Measurements from ENCODE around the gene ST6GAL2. TPM values are rescaled to one million over a fixed set of nuclear protein-coding genes. Genes with fewer than 3 reads are reported as not detected.

The ST6GAL2 gene, protein sequence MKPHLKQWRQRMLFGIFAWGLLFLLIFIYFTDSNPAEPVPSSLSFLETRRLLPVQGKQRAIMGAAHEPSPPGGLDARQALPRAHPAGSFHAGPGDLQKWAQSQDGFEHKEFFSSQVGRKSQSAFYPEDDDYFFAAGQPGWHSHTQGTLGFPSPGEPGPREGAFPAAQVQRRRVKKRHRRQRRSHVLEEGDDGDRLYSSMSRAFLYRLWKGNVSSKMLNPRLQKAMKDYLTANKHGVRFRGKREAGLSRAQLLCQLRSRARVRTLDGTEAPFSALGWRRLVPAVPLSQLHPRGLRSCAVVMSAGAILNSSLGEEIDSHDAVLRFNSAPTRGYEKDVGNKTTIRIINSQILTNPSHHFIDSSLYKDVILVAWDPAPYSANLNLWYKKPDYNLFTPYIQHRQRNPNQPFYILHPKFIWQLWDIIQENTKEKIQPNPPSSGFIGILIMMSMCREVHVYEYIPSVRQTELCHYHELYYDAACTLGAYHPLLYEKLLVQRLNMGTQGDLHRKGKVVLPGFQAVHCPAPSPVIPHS
- 13.0 and 21.9 TPM in 2 replicates for total RNA-seq (2014; rRNA removed; shearing (Covaris generic))

DNA sequence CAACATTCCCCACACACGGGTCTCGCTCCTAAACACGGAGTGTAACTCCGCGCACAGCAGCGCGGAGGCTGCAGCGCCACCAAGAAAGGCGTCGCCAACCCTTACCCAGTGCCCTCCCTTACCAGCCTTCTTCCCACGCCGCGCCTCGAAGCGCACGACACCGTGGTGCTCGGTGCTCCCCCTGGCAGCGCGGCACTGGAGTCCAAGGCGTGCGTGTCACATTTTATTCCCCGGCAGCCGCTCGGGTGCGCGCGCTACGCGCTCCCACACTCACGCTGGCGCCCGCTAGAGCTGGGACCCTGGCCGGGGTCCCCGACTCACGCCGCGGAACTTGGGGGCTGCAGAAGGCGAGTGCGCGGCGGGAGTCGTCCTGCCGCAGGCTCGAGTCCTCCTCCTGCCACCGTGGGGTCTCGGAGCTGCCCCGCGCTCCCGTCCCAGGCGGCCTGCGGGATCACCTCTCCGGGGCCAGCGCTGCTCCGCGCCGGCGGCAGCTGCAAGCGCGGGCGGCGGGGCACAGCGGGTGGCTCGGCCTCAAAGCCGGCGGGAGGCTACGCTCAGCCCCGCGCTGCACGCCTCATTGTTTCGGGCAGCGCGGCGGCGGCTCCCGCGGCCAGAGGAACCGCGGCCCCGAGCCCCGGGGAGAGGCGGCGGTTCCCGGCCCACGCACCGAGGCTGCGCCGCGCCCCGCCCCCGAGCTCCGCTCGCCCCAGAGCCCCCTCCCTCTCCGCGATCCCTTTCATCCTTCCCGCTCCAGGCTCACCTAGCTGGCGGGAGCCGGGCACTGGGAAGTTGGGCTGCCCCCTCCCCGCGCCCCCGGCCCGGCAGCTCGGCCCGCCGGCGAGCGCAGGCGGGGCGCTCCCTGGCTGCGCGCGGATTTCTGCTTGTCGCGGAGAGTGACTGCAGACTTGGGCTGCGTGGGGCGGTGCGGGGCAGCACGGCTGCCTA is at the start of gene ST6GAL2:
ST6GAL2 (minus strand) TSS at position 197 of the 945 bp plus-strand sequence. CDS start 42,190 bp downstream, outside the sequence.
- DNase-seq (ENCODE audit: low read depth), result peak; percentile 54

DNA sequence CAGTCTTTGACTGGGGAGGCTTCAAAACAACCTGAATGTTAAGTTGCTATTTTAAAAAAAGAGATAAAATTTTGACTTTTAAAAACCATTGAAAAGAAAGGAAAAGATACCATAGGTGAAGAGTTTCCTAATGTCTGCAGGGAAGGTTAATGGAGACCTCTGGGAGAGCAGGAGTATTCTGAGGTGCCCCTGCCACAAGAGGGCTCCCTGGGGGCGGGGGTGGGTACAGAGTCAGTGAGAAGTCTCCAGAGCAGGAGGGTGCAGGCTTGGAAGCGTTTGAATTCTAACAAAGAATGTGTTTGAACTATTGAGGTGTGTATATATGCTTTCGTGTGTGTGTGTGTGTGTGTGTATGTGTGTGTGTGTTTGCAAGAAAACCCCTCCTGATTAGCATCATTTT is 46.7 kb upstream of the ST6GAL2 start:
- DNase-seq (ENCODE audit: low read depth), result no peak

DNA sequence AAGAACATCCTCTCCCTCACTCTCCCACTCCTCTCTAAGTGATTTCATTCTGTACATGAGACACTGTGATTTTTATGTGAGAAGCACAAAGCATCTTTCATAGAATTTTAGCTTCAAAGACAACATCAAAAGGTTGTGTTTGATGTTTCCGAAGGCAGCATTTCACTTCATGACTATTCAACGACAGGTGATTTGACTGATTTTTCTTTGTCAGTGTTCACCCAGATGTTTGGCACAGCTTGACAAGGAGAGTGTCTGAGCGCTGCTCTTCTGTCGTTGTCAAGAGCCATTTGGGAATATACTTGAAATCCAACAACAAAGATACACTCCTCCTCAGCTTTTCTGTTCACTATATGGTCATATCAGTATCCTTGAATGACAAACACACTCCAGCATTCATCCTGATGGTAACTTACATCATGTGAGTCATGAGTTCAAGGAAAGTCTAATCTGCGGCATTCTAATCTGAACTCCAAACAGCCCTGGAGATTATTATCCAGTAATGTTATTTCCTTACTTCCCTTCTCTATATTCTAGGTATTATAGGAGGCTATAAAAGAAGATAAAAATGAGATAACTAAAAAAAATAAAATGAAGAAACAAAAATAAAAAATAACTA is 45.9 kb upstream of the ST6GAL2 start:
- no peak for DNase-seq (ENCODE audit: low read depth)

DNA sequence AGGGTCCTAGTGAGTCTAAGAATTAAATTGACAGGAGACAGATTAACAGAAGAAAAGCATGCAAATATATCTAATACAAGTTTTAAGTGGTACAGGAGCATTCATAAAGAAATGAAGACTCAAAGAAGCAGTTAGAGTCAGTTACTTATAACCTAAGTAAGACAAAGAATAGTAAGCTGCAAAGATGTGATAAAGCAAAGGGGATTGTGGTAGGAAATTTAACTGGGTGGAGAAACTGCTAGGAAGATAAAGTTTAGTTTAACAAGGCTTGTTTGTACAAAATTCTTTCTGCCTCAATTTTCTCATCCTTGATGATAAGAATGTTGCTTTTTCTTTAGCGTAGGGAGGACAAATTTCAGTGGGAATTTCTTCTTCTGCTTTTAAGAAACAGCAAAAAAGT is 35.5 kb upstream of the ST6GAL2 start:
- no peak for DNase-seq (ENCODE audit: low read depth)

DNA sequence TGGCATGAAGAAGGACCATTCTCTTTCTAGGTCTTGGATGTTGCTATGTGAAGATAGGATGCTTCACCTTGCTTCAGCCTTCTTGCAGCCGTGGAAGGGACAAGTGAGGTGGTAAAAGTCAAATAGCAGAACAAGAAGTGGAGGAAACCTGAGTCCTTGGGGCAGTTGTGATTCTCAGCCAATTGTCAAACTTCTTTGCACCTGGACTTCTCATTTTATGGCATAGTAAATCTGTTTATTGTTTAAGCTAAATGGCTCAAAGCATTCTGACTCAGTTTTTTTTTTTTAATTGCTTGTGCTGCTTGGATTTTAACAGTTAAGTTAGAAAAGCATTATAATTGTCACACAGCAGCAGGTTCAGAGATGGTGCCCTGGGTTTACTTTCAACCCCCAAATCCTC is 33.0 kb upstream of the ST6GAL2 start:
- DNase-seq (ENCODE audit: low read depth), result no peak

DNA sequence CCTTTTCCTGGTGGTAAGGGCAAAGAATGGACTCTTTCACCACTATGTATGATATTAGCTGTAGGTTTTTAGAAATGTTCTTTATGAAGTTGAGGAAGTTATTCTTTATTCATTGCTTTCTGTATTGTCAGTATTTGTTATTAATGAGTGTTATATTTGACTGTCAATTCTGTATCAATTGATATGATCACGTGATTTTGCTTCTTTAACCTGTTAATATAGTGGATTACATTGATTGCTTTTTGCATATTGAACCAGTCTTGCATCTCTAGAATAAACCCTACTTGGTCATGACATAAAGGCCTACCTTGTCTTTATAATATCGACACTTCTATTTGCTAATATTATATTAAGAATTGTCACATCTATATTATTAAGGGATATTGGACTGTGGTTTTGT is 18.3 kb upstream of the ST6GAL2 start:
- no peak for DNase-seq (ENCODE audit: low read depth)

DNA sequence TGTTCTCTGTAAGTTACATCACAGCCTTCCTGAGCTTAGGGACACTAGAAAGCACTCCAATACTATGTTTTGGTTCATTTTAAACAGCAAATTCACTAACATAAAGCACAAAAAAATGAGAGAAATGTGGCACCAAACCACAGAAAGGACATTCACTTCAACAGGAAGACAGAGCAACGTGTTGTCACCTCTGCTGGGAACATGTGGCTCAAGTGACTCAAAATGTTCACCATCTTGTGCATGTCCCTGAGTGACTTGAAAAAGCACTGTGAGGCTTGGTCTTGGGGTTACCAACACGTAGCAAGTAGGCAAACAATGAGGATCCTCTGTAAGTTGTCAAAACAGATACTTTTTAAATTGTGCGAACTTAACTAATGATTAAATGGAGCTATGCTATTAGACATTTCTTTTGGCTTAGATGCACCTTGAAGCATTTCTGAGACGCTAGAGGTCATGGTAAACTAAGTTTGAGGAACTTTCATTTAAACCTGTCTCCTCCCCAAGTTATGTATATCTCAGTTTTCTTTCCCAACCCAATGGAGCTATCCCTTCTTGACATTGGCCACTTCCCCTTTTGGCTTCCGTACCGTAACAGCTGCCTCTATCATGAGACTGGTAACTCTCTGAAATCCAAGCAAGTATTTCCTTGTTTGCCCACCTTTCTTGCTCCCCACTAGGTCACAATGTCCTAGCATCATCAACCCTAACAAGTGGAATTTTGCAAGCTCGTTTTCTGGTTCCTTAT is 14.0 kb upstream of the ST6GAL2 start:
- no peak for DNase-seq (ENCODE audit: low read depth)

DNA sequence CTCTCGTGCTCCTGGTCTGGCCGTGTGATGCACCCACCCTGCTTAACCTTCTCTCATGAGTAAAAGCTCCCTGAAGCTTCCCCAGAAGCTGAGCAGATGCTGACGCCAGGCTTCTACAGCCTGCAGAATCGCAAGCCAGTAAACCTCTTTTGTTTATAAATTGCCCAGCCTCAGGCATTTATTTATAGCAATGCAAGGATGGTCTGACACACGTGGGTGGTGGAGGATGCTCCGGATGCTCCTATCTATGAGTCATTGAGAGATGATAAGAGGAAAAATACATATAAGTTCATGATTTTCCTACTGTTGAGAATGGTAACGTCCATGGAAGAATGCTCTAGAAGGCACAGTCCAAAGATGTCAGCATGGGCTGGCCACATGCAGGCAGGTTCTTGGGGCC is 8.6 kb upstream of the ST6GAL2 start:
- no peak for DNase-seq (ENCODE audit: low read depth)

DNA sequence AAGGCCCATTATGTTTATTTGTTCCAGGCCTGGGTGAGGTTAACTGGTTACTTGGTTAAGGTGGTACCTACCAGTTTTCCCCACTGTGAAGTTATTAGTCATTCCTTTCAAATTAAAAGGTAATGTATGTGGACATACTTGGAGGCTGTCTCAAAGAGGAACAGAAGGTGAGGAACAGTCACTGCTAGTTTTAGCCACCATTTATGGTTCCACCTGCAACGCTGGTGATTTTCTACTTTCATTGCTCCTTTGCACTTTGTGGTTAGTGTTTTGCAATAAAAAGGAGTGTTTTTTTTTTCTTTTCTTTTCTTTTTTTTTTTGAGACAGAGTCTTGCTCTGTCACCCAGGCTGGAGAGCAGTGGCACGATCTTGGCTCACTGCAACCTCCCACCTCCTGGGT is 6.1 kb upstream of the ST6GAL2 start:
- DNase-seq (ENCODE audit: low read depth), result no peak

DNA sequence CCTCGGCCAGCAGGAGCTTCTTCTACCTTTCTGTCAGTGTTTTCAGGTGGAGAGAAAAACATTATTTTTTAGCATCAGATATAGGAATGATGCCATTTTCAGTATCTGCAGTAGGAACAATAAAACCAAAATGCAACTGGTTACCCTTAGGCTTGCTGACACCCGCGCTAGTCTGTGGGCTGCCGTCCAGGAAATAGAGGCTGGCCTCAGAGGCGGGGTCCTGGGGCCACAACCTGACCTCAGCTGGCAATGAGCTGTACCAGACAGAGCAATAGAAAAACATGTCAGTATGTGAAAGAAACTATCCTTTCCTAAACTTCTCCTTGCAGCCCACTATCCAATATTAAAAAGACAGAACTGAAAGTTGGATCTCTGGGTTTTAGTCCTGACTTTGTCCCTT is 4.6 kb upstream of the ST6GAL2 start:
- DNase-seq (ENCODE audit: low read depth), result no peak

DNA sequence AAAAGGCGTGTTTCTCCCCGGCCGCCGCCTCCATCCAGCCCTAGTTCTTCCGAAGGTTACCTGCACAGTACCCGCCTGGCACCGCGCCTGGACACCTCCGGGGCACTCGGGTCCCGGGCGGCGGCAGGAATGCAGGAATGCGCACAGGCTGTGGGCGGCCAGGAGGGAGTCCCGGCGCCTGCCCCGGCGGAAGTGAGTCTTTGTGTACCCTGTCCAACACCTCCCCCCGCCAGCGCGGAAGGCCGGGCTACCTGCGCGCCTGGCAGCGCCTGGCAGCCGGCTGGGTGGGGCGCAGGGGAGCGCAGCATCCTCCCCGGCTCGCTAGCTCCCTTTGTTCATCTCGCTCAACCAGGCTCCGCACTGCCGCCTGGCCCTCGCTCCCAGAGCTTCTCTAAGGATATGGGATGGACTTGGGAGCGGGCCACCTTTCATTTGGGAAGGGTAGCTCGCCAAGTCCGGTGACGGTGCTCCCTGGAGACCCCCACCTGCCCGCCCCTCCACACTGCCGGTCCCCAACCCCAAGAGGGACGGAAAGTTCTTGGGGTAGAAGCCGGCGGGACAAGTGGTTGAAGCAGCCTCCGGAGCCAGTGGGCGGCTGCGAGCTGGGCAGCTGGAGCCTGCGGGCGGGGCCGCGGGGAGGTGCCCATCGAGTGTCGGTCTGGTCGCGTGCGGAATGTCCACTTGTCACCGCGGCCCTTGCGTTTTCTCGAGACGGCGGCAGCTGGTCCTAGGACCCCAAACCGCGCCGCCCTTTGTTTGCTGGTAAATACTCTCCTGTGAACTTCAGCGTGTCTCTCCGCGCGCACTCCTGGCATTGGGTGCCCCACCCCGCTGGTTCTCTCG is 1.2 kb upstream of the ST6GAL2 start:
- DNase-seq (ENCODE audit: low read depth), result peak; percentile 77

DNA sequence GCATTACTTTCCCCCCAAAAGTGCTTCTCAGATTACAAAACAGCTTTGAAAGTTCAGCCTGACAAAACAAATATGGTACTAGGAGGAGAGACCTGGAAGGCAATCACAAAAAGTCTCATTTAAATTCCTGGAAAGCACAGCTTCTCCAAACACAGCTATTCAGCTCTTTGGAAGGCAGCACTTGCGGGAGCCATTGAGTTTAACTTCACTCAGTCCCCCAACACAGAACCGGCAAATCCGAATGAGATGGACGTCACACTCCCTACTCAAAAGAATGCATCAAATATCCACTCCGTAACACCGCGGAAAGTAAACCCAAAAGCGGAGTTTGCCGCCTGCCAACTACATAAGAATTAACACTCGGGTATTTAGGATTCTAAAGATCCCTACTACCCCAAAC is 638 bp downstream of the ST6GAL2 start:
- peak; percentile 39 for DNase-seq (ENCODE audit: low read depth)

DNA sequence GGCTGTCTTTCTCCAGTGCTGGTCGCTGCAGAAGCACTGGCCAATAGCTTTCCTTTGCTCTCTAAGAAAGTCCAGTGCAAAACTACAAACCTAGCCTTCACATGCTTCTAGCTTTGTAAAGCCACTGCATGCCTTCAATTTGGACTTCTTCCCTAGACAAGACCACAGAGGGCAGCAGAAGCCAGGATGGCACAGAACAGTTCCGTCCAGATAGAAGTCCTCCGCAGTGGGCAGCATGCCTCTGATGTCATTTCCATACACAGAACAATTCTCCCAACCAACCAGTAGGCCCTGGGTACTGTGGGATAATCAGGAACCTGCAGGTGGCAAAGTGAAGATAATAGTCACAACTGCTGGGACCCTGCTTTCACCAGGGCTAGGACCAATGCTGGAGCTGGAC is 3.3 kb downstream of the ST6GAL2 start:
- DNase-seq (ENCODE audit: low read depth), result no peak

DNA sequence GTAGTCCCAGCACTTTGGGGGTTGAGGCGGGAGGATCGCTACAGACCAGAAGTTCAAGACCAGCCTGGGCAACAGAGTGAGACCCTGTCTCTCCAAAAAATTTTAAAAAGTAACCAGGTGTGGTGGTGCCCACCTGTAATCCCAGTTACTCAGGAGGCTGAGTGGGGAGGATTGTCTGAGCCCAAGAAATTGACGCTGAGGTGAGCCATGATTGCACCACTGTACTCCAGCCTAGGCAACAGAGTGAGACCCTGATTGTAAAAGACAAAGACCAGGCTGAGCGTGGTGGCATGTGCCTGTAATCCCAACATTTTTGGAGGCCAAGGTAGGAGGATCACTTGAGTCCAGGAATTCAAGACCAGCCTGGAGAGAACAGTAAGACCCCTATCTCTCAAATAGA is 7.8 kb downstream of the ST6GAL2 start:
- no peak for DNase-seq (ENCODE audit: low read depth)

DNA sequence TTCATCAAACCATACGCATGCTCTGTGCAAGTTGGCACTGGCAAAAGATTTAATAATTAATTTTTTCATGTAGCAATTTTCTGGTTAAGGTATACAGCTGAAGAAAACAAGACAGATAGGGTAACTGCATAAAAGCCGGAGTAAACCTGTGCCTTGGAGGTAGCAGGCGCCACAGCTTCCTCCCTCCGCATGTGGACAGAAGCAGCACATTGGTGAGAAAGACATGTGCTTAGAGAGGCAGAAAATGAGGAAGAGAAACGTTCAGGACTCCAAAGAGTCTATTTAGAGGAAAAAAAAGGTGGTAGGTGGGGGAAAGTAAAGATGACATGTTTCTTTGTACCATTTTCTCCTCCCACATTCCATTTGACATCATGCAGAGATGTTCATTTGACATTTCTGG is 9.3 kb downstream of the ST6GAL2 start:
- DNase-seq (ENCODE audit: low read depth), result no peak

DNA sequence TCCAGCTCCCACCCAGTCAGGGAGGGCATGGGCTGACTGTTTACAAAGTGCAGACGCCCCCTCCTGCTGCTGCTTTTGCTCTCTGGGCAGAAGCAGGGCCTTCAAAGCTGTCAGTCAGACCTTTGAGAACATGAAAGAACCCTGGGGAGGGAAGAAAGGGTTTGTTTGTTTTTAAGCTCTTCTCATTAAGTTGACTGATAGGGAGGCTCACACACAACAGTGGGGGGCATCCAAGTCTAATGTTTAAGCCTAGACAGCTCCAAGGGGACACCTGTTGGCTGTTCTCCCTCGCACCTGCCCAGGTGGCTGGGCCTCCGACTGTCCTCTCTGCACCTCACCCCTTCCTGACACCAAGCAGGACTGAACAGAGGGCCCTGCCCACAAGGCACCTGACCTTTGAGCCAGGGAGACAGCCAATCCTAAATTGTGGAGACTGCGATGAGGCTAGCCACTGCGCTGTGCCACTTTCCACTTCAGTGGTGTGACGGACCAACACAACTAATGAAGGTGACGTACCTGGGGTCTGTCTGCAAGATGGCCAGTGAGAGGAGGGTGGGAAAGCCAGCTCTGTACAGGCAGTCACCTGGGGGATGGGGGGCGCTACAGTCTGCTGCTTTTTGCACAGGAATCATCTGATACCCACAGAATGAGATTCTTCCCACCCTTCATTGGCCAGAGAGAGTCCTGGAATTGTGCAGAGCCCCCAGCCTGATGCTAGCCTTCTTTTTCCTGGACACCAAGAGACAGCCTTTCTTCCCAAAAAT is 16.3 kb downstream of the ST6GAL2 start:
- no peak for DNase-seq (ENCODE audit: low read depth)

DNA sequence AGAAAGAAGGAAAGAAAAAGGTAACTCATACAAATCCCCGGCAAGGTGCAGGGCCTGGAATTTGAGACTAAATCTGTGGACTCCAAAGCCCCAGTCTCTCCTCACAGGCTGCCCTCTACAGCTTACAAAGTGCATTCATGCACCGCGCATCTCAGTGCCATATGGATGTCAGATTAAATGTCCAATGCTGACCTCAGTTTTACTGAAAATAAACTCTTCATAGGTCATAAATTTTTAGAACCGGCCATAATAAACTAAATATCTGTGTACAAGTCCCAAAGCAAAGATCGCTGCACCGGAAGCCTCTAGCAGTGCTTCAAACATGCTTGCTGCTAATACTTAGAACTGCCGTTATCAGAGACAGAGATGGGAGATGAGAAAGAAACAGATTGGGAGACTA is 17.7 kb downstream of the ST6GAL2 start:
- DNase-seq (ENCODE audit: low read depth), result no peak

DNA sequence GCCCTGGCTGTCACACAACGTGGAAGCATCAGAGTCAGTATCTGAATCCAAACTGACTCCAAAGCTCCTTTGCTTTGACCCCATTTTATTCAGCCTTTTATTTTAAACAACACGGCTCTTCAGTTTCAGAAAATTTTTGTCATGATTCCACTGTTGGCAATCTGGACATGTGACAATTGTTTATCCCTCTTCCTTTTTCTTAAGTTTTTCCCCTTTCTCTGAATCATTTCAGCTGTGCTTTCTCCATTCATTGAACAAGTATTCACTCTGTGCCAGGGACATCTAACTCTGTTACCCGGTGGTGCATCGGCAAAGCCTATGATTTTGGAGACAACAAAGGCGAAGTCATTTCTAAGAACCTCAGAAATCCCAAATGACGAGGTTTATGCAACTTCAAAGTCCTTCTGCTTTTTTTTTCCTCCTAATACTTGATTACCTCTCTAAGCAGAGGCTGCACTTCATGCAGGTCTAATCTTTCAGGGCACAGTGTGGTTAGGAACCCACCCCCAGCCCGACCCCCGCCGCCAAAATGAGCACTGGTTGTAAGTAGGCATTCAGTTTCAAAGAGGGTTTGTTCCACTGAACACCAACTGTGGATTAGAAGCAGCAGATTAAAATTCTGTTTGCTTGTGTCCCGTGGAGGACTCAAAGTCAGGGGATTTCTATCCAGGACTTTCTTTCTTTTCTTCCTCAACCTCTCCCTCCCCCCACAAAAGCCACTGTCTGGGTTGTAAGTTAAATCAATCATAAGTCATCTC is 18.6 kb downstream of the ST6GAL2 start:
- DNase-seq (ENCODE audit: low read depth), result no peak

DNA sequence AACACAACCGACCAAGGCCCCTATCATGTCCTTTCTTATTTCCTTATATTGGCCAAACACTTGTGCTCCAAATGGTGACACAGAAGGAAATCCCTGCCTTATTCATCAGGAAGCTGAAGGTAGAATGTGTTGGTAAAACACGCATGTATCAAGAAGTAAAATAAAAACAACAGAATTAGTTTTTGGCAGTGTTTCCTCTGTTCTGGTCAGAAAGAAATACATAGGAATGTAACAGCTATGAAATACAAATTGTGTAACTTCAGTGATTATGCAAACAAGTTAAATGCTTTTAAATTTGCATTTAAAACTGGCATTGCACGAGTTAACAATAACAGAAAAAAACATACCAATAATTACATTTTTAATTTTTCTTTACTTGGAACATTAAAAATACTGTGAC is 19.3 kb downstream of the ST6GAL2 start:
- no peak for DNase-seq (ENCODE audit: low read depth)
